HG02981 (cell line): Measurements from ENCODE around the gene CHORDC1.
A peak's percentile ranks its signal among the peaks of the same experiment; 100 is the strongest.
"Not testable (repeated sequence)": the region's sequence is repeated elsewhere in the genome, so short reads cannot be mapped to it uniquely, and the experiment has no call there.

Experiments
- ATAC-seq: cut with Tn5 transposase; IDR thresholded peaks from one replicate; pipeline ENCODE4 v1.9.1; 2021; ENCODE audit warnings: mild to moderate bottlenecking, moderate library complexity; ENCODE audit not compliant: unreplicated experiment

Gene CHORDC1

DNA sequence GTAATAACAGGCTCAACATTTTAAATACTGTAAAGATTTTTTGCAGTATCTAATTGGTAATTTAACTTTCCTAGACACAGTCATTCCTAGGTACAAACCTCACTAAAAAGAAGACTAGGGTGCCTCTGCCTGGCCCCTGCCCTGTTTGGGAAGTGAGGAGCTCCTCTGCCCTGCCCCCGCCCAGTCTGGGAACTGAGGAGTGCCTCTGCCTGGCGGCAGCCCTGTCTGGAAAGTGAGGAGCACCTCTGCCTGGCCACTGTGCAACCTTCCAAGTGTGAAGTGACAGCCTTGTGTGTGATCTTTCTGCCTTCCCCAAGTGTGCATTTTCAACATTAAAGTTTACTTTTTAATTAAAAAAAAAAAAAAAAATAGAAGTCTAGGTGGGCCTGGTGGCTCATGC is 4.2 kb downstream of the CHORDC1 start:
- no peak for ATAC-seq

- ATAC-seq, result no peak
Measured at GRCh38 chr11:90216611-90217010, 6.2 kb downstream of the CHORDC1 start.

GRCh38 chr11:90213322-90213721 is 9.5 kb downstream of the CHORDC1 start:
- no peak for ATAC-seq

DNA sequence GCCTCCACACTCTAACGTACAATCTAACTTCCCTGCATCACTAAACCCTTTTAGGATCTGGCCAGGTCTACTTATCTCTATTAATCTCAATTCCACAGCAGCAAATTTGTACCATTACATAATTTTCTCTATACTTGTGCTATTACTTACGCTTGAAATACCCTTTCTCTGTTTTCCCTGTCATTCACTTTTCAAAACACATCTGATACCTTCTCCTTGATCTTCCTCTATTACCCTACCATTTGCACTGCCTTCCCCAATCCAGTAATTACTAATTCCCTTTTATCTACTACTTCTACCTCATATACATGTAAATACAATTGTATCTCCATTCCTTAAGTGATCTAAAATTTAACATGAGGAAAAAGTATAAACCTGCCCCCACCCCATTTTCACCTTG is 14.0 kb downstream of the CHORDC1 start:
- no peak for ATAC-seq

GRCh38 chr11:90207992-90208391 is 14.9 kb downstream of the CHORDC1 start:
- not testable (repeated sequence) for ATAC-seq

GRCh38 chr11:90204832-90205646 is 17.8 kb downstream of the CHORDC1 start:
- peak; percentile 90 for ATAC-seq

DNA sequence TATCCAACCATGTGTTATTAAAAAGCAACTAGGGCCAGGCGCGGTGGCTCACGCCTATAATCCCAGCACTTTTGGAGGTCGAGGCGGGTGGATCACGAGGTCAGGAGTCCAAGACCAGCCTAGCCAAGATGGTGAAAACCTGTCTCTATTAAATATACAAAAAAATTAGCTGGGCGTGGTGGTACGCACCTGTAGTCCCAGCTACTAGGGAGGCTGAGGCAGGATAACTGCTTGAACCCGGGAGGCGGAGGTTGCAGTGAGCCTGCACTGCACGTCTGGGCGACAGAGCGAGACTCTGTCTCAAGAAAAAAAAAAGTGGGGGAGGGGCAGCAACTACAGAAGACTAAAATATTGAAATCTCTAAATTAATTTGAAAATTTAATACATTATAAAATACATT is 18.4 kb downstream of the CHORDC1 start:
- no peak for ATAC-seq

- ATAC-seq, result no peak
Measured at GRCh38 chr11:90202342-90202741, 20.5 kb downstream of the CHORDC1 start.

DNA sequence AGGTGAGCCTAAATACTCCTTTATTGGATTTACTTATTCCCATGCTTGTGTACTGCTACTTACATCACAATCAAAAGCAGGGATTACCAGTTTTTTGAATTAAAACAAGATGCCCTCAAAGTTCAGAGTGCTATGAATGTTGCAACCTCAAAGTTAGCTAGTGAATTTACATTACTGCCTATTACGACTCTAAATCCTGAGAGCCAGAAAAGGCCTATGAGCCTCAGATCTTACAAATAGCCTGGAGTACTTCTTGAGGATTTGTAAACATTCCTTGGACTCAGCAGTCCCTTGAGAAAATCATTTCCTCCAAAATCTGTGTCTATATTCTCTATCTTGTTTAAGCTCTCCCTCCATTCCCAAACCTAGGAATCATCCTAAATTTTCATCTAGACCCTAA is 25.5 kb downstream of the CHORDC1 start:
- no peak for ATAC-seq

DNA sequence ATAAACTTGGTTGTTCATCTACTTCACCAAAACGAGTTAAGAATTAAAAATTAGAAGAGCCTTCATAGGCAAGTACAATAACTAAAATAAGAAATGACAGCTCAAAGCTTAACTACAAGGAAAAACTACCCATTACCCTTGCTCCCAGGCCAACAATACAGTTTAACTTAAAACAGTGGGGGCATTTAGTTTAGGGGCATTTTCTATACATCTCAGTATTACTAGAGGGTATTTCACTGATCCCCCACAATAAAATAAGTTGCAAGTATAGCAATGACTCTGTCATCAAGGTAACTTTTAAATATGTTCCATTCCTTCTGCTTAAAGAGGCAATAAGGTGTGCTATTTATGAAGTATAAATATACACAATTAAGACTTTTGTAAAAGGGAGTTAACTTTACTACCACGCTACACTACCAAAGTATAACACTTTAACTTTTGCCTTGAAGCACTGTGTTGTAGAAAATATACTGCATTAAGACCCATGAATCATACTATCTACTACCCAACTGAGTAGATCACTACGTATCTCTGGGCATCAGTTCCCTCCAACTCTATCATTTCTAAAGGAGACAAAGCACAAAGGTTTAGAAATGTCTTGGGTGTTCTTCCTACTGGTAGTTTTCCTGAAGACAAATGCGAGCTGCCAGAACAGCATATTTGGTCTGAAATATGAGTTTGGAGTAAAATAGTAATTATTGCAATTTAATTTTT is 29.8 kb downstream of the CHORDC1 start:
- no peak for ATAC-seq

GRCh38 chr11:90189011-90189410 is 33.8 kb downstream of the CHORDC1 start:
- ATAC-seq, result no peak

DNA sequence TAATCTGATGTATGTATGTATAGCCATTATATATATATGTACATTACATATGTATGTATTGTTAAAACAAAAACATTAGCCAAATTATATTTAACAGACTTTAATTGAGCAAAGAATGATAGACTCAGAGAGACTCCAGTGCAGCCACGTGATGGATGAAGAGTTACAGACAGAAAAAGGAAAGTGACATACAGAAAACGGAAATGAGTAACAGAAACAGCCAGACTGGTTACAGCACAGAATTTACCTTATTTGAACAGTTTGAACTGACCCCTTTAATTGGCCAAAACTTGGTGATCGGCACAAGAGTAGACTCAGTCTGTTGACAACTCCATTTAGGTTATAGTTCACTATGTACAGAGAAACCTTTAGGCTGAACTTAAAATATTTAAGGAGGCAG is 35.0 kb downstream of the CHORDC1 start:
- no peak for ATAC-seq

DNA sequence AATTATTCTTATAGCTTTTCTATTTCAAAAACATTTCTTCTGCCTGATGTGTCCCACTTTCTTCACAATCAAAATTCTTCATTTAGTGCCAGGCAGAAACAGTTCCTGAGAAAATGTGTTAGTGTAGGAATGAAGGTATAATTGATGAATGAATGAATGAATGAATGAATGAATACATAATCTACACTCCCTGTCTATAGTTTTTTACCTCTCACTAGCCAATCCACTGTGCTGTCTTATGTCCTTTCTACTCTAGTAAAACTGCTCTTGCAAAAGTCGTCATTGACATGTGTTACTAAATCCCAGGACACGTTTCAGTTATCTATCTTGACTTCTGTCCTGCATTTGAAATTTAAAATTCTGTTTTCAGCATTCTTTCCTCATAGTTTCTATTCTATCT is 42.9 kb downstream of the CHORDC1 start:
- ATAC-seq, result no peak

- no peak for ATAC-seq
Measured at GRCh38 chr11:90178751-90179150, 44.1 kb downstream of the CHORDC1 start.

GRCh38 chr11:90176069-90176468 is 46.8 kb downstream of the CHORDC1 start:
- no peak for ATAC-seq

DNA sequence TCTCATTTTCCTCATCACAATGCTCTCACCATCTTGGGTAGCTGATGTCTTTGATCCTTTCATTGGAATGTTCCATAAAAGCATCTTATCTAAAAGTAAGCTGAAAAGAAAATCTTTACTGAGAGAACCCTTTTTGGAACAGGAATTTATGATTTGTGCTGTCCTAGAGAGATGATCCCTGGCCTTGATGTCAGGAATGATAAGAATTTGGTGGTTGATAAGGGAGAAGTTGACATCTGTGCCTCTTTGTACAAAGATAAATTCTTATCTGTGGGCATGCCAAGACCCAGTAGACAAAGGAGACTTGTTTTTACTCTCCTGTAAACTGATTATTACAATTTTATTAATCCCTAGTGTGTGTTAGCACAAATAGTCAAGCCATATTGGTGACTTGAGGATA is 51.5 kb downstream of the CHORDC1 start:
- no peak for ATAC-seq

GRCh38 chr11:90168571-90168970 is 54.3 kb downstream of the CHORDC1 start:
- ATAC-seq, result no peak

DNA sequence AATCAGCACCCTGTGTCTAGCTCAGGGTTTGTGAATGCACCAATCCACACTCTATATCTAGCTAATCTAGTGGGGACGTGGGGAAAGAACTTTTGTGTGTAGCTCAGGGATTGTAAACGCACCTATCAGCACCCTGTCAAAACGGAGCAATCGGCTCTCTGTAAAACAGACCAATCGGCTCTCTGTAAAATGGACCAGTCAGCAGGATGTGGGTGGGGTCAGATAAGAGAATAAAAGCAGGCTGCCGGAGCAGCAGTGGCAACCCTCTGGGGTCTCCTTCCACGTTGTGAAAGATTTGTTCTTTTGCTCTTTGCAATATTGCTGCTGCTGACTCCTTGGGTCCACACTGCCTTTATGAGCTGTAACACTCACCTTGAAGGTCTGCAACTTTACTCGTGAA is 55.1 kb downstream of the CHORDC1 start:
- not testable (repeated sequence) for ATAC-seq

DNA sequence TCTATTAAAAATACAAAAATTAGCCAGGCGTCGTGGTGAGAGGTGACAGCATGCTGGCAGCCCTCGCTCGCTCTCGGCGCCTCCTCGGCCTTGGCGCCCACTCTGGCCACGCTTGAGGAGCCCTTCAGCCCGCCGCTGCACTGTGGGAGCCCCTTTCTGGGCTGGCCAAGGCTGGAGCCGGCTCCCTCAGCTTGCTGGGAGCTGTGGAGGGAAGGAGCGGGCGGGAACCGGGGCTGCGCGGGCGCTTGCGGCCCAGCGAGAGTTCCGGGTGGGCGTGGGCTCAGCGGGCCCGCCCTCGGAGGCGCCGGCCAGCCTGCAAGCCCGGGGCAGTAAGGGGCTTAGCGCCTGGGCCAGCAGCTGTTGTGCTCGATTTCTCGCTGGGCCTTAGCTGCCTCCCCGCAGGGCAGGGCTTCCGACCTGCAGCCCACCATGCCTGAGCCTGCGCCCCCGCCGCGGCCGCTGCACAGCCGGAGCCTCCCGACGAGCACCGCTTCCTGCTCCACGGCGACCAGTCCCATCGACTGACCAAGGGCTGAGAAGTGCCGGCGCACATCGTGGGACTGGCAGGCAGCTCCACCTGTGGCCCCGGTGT is 55.8 kb downstream of the CHORDC1 start:
- not testable (repeated sequence) for ATAC-seq
